HepG2 (cell line): ENCODE results near the gene WSB1. TPM values are rescaled to one million over a fixed set of nuclear protein-coding genes. Genes with fewer than 3 reads are reported as not detected.

ENCODE experiments used
- CBX1 ChIP-seq: IDR thresholded peaks from one replicate; pipeline ENCODE4 v1.6.1; 2016; ENCODE audit warnings: antibody characterized with exemption, low read depth
- DMAP1 ChIP-seq: IDR thresholded peaks from 2 replicates; pipeline ENCODE4 v1.6.1; 2016
- EHMT2 ChIP-seq: fragments of 200-600 bp; sonication (generic); IDR thresholded peaks from 2 replicates; pipeline ENCODE4 v1.7.0; 2017; ENCODE audit warnings: antibody characterized with exemption, low read depth, low read length, borderline replicate concordance
- FOXP4 ChIP-seq: sonication (generic); formaldehyde crosslinking; IDR thresholded peaks from 2 replicates; pipeline ENCODE4 v1.4.0; 2020; ENCODE audit warnings: missing genetic modification reagents
- IKZF5 ChIP-seq: IDR thresholded peaks from 2 replicates; pipeline ENCODE4 v1.6.1; 2018; ENCODE audit warnings: missing genetic modification reagents, mild to moderate bottlenecking, missing compliant biosample characterization
- KDM6A ChIP-seq: IDR thresholded peaks from 2 replicates; pipeline ENCODE4 v1.6.1; 2016; ENCODE audit warnings: low read depth
- KMT2A ChIP-seq: sonication (generic); formaldehyde crosslinking; IDR thresholded peaks from 2 replicates; pipeline ENCODE4 v1.4.0; 2020; ENCODE audit warnings: missing genetic modification reagents
- MAFF ChIP-seq: IDR thresholded peaks from 2 replicates; pipeline ENCODE4 v1.6.1; 2011; ENCODE audit warnings: low read depth, low read length, improper control_type of control experiment
- MATR3 ChIP-seq: sonication (generic); formaldehyde crosslinking; IDR thresholded peaks from 2 replicates; pipeline ENCODE4 v1.4.0; 2020; ENCODE audit warnings: missing genetic modification reagents
- MIER3 ChIP-seq: IDR thresholded peaks from 2 replicates; pipeline ENCODE4 v1.6.1; 2016; ENCODE audit warnings: missing compliant biosample characterization, borderline replicate concordance
- NCOA2 ChIP-seq: sonication (generic); formaldehyde crosslinking; IDR thresholded peaks from 2 replicates; pipeline ENCODE4 v1.8.0; 2022; ENCODE audit warnings: inconsistent platforms
- NR2F2 ChIP-seq: IDR thresholded peaks from 2 replicates; pipeline ENCODE4 v1.6.1; 2012; ENCODE audit warnings: low read depth, inconsistent platforms, borderline replicate concordance
- RBAK ChIP-seq: sonication (generic); formaldehyde crosslinking; IDR thresholded peaks from 2 replicates; pipeline ENCODE4 v1.5.1; 2020; ENCODE audit warnings: mild to moderate bottlenecking, missing genetic modification reagents
- TARDBP ChIP-seq: sonication (generic); formaldehyde crosslinking; IDR thresholded peaks from 2 replicates; pipeline ENCODE4 v1.8.0; 2022; ENCODE audit warnings: mild to moderate bottlenecking, missing genetic modification reagents
- TMF1 ChIP-seq: sonication (generic); formaldehyde crosslinking; IDR thresholded peaks from 2 replicates; pipeline ENCODE4 v1.8.1; 2022; ENCODE audit warnings: low read depth, missing genetic modification reagents
- XRCC5 ChIP-seq: fragments of 200-400 bp; formaldehyde crosslinking; optimal IDR thresholded peaks from 2 replicates; pipeline ENCODE3; 2017; ENCODE audit warnings: mild to moderate bottlenecking, low read length
- ZKSCAN5 ChIP-seq: sonication (generic); formaldehyde crosslinking; IDR thresholded peaks from 2 replicates; pipeline ENCODE4 v1.5.1; 2020; ENCODE audit warnings: mild to moderate bottlenecking, missing genetic modification reagents
- ZNF205 ChIP-seq: IDR thresholded peaks from 2 replicates; pipeline ENCODE4 v1.6.1; 2018; ENCODE audit warnings: missing biosample characterization, missing genetic modification reagents
- ZNF451 ChIP-seq: sonication (generic); formaldehyde crosslinking; IDR thresholded peaks from 2 replicates; pipeline ENCODE4 v1.5.0; 2020; ENCODE audit warnings: mild to moderate bottlenecking, missing genetic modification reagents
- ZNF577 ChIP-seq: sonication (generic); formaldehyde crosslinking; IDR thresholded peaks from 2 replicates; pipeline ENCODE4 v1.4.0; 2020; ENCODE audit warnings: mild to moderate bottlenecking, low read depth, missing genetic modification reagents, borderline replicate concordance
- ZNF678 ChIP-seq: sonication (generic); formaldehyde crosslinking; IDR thresholded peaks from 2 replicates; pipeline ENCODE4 v1.4.0; 2020; ENCODE audit warnings: mild to moderate bottlenecking, missing genetic modification reagents
- ZNF841 ChIP-seq: sonication (generic); formaldehyde crosslinking; IDR thresholded peaks from 2 replicates; pipeline ENCODE4 v1.8.1; 2023; ENCODE audit warnings: missing genetic modification reagents, borderline replicate concordance
- ZNF891 ChIP-seq: sonication (generic); formaldehyde crosslinking; IDR thresholded peaks from 2 replicates; pipeline ENCODE4 v1.5.0; 2020; ENCODE audit warnings: mild to moderate bottlenecking, missing genetic modification reagents
- polyA plus RNA-seq, 8 experiments: library from polyadenylated mRNA; depleted of rRNA in 3 of 8; stranded (reverse) in 7 of 8; unstranded in 1 of 8; fragments of >200 nt; fragmentation: Illumina TruSeq in 4 of 8; extraction: Trizol in 4 of 8; gene quantifications; 2 replicates each; pipeline versions ENCODE4 v1.2.1 to v1.2.3, GENCODE V29; 2011 to 2016; ENCODE audit warnings: low read depth in 4 of 8, missing spikeins in 1 of 8, mixed read lengths in 1 of 8; ENCODE audit not compliant: insufficient read depth in 1 of 8
- total RNA-seq, 5 experiments: library from RNA; depleted of rRNA; stranded (reverse); fragments of >200 nt; fragmentation: Illumina TruSeq; extraction: Trizol; gene quantifications; 2 replicates each; pipeline ENCODE4 v1.2.3, GENCODE V29; 2016; ENCODE audit warnings: low read depth in 1 of 5

The WSB1 gene
- total and polyA plus RNA-seq, 2 of the 13 experiments (the other 11 are each of a cell fraction or from before 2014, with no cell fraction given): 81.3 to 294 TPM

- TF ChIP-seq XRCC5 (peak; percentile 70), EHMT2 (no peak), RBAK (no peak), ZNF841 (CRISPR knock-in tag) (no peak), TARDBP (peak; percentile 76; the same call in 1 of the 2 replicates), ZNF205 (0 out of 2 replicates have a peak, but pooled peaks have one; percentile 15), ZNF891 (CRISPR knock-in tag) (peak; percentile 80; the same call in 1 of the 2 replicates), ZNF451 (peak; percentile 67; the same call in 1 of the 2 replicates), ZNF678 (CRISPR knock-in tag) (no peak), IKZF5 (CRISPR knock-in tag) (peak; percentile 94), ZKSCAN5 (CRISPR knock-in tag) (no peak), ZNF577 (no peak), NR2F2 (no peak), FOXP4 (CRISPR knock-in tag) (peak; percentile 59), MIER3 (CRISPR knock-in tag) (peak; percentile 67; the same call in 1 of the 2 replicates), NCOA2 (CRISPR knock-in tag) (no peak; the same call in 1 of the 2 replicates), MAFF (no peak; the same call in 1 of the 2 replicates), KDM6A (CRISPR knock-in tag) (0 out of 2 replicates have a peak, but pooled peaks have one; percentile 35), CBX1 (no peak), TMF1 (CRISPR knock-in tag) (no peak), KMT2A (CRISPR knock-in tag) (peak; percentile 80), MATR3 (no peak), DMAP1 (peak; percentile 93)
Observed at GRCh38 chr17:27293898-27294688, at the start of gene WSB1 (continued).
